HL-60 (cell line): ENCODE data around the gene KLK7.

ENCODE experiments used
- CTCF ChIP-seq: IDR thresholded peaks from one replicate; pipeline ENCODE4 v1.5.1; 2011; ENCODE audit warnings: low read length, control low read depth, inconsistent platforms; ENCODE audit not compliant: insufficient read depth
- POLR2AphosphoS5 ChIP-seq: IDR thresholded peaks from 2 replicates; pipeline ENCODE4 v1.6.1; 2012; ENCODE audit warnings: low read depth
- SPI1 ChIP-seq: IDR thresholded peaks from 2 replicates; pipeline ENCODE4 v1.6.1; 2012; ENCODE audit warnings: low read depth, mild to moderate bottlenecking, borderline replicate concordance

- TF ChIP-seq CTCF = no peak
- no peak for TF ChIP-seq POLR2AphosphoS5
- TF ChIP-seq SPI1 = no peak
Observed at GRCh38 chr19:51027126-51027806, 43.5 kb upstream of the KLK7 start.
